Smooth muscle cell (in vitro differentiated cells): ENCODE results near the gene CD27. TPM values are rescaled to one million over a fixed set of nuclear protein-coding genes. Genes with fewer than 3 reads are reported as not detected.

ENCODE experiments used
- DNase-seq: peaks from one replicate; lab custom pipeline; 2025; ENCODE audit not compliant: unreplicated experiment; lab: John Stamatoyannopoulos, UW
- H2AFZ ChIP-seq: fragments of 200-600 bp; sonication (generic); 2 replicates; pipeline ENCODE4 v1.6.0; 2016; ENCODE audit warnings: antibody characterized with exemption, low read depth, mild to moderate bottlenecking
- H3F3A ChIP-seq: fragments of 200-600 bp; sonication (generic); 2 replicates; pipeline ENCODE4 v1.6.0; 2017; ENCODE audit warnings: antibody characterized with exemption, low read depth
- H3K27ac ChIP-seq: fragments of 200-600 bp; sonication (generic); 2 replicates; pipeline ENCODE4 v1.5.1; 2016; ENCODE audit warnings: low read depth, mild to moderate bottlenecking
- H3K27me3 ChIP-seq: fragments of 200-600 bp; sonication (generic); 2 replicates; pipeline ENCODE4 v1.6.1; 2016; ENCODE audit warnings: low read depth, mild to moderate bottlenecking
- H3K36me3 ChIP-seq: fragments of 200-600 bp; sonication (generic); 2 replicates; pipeline ENCODE4 v1.5.1; 2016; ENCODE audit warnings: low read depth
- H3K4me1 ChIP-seq: fragments of 200-600 bp; sonication (generic); 2 replicates; pipeline ENCODE4 v1.5.1; 2016; ENCODE audit warnings: low read depth
- H3K4me2 ChIP-seq: fragments of 200-600 bp; sonication (generic); 2 replicates; pipeline ENCODE4 v1.6.0; 2016; ENCODE audit warnings: mild to moderate bottlenecking
- H3K4me3 ChIP-seq: fragments of 200-600 bp; sonication (generic); 2 replicates; pipeline ENCODE4 v1.5.1; 2016; ENCODE audit warnings: mild to moderate bottlenecking
- H3K79me2 ChIP-seq: fragments of 200-600 bp; sonication (generic); 2 replicates; pipeline ENCODE4 v1.6.0; 2016; ENCODE audit warnings: low read depth, mild to moderate bottlenecking
- H3K9ac ChIP-seq: fragments of 200-600 bp; sonication (generic); 2 replicates; pipeline ENCODE4 v1.6.0; 2016; ENCODE audit warnings: low read depth
- H3K9me3 ChIP-seq: fragments of 200-600 bp; sonication (generic); replicated peaks from 2 replicates; pipeline ENCODE4 v1.5.1; 2016; ENCODE audit warnings: low read depth
- H4K20me1 ChIP-seq: fragments of 200-600 bp; sonication (generic); 2 replicates; pipeline ENCODE4 v1.6.0; 2016; ENCODE audit warnings: low read depth
- WGBS: methylation state at CpG from one replicate; pipeline ENCODE4 v1.1.7; 2016; ENCODE audit warnings: low lambda C conversion rate; 5-methylcytosine and 5-hydroxymethylcytosine counted together
- polyA plus RNA-seq: library from polyadenylated mRNA; unstranded; fragments of >200 nt; fragmentation: Nextera tagmentation; extraction: Ambion mirVana; gene quantifications from 2 replicates; pipeline ENCODE4 v1.2.1, GENCODE V29; 2016
- total RNA-seq: library from RNA; depleted of rRNA; stranded (reverse); fragments of >200 nt; gene quantifications from 2 replicates; pipeline ENCODE4 v1.2.3, GENCODE V29; 2014
- TF ChIP-seq, protein P1 (sequence below): fragments of 200-600 bp; sonication (generic); IDR thresholded peaks from 2 replicates; pipeline ENCODE4 v1.5.1; 2017; ENCODE audit warnings: borderline replicate concordance, mild to moderate bottlenecking, antibody characterized with exemption; ENCODE audit not compliant: insufficient read depth, poor library complexity, severe bottlenecking

The CD27 gene
- total RNA-seq (not detected in 2 replicates), polyA plus RNA-seq (not detected in 2 replicates)

DNA sequence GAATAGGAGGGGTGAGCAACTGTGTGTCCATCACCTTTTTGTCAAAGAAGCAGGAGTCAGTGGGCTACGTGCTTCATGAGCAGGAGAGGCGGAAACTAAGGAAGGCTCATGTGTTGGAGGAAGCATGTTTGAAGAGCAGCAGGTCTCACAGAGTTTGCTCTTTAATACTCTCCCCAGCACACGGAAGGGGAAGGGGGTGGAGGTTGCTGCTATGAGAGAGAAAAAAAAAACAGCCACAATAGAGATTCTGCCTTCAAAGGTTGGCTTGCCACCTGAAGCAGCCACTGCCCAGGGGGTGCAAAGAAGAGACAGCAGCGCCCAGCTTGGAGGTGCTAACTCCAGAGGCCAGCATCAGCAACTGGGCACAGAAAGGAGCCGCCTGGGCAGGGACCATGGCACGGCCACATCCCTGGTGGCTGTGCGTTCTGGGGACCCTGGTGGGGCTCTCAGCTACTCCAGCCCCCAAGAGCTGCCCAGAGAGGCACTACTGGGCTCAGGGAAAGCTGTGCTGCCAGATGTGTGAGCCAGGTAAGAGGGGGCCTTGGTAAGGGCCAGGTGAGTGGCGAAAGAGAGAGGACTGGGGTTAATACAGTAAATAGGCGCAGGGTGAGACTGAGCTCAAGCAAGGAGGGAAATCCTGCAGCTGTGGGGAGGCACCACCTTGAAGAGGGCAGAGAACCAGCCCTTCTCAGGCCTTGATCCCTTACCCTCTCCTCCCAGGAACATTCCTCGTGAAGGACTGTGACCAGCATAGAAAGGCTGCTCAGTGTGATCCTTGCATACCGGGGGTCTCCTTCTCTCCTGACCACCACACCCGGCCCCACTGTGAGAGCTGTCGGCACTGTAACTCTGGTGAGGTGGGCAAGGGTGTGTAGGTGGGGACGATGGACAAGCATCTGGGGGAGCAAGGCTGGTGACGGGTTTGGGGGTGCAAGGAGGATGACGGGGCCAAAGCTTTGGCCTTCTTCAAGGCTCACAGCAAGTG, at the start of gene CD27:
Gene CD27, plus strand, starts transcription at position 252 of the 985 bp plus-strand sequence. Its CDS starts 141 bp downstream, at position 393.
- TF ChIP-seq, protein P1, sequence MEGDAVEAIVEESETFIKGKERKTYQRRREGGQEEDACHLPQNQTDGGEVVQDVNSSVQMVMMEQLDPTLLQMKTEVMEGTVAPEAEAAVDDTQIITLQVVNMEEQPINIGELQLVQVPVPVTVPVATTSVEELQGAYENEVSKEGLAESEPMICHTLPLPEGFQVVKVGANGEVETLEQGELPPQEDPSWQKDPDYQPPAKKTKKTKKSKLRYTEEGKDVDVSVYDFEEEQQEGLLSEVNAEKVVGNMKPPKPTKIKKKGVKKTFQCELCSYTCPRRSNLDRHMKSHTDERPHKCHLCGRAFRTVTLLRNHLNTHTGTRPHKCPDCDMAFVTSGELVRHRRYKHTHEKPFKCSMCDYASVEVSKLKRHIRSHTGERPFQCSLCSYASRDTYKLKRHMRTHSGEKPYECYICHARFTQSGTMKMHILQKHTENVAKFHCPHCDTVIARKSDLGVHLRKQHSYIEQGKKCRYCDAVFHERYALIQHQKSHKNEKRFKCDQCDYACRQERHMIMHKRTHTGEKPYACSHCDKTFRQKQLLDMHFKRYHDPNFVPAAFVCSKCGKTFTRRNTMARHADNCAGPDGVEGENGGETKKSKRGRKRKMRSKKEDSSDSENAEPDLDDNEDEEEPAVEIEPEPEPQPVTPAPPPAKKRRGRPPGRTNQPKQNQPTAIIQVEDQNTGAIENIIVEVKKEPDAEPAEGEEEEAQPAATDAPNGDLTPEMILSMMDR: no peak
- no peaks in the 10 kb centered on the region for H4K20me1 ChIP-seq
- no peaks in the 10 kb centered on the region for H3K27me3 ChIP-seq
- H3K9ac ChIP-seq: no peak within 1 kb of the TSS
- no peaks in the 10 kb centered on the region for H3K9me3 ChIP-seq
- H3K27ac ChIP-seq: no peak within 1 kb of the TSS
- H3K4me3 ChIP-seq: no peak within 1 kb of the TSS
- peaks cover 3% of the 10 kb centered on the region for H3K4me1 ChIP-seq
- H3K79me2 ChIP-seq: no peaks in the 10 kb centered on the region
- no peaks in the 10 kb centered on the region for H3F3A ChIP-seq
- no peak for DNase-seq
- no peak within 1 kb of the TSS for H3K4me2 ChIP-seq
- no peaks in the 10 kb centered on the region for H3K36me3 ChIP-seq
- 91% methylated on average over 16 of the region's 16 CpGs for WGBS
- H2AFZ ChIP-seq: no peak within 1 kb of the TSS

DNA sequence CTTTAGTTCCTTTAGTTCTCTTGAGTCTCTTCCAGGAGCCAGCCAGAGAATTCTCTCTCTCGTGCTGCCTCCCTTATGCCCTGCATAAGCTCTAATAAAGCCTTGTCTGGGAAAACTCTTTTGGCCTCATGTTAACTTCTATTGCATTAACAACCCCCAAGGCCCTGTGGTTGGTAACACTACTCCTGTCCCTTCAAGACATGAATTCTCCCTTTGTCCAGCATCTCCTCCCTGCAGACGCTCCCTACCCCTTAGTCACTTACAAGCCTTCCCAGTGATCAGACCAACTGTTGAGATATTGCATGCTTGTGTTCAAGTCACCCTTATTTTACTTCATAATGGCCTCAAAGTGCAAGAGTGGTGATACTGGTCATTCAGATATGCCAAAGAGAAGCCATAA, 48.7 kb upstream of the CD27 start:
- Histone ChIP-seq H3K4me2 (no peak overlapping the region), H2AFZ (no peak overlapping the region), H3K9me3 (no peaks in the 10 kb centered on the region), H3K79me2 (no peaks in the 10 kb centered on the region), H3K4me3 (no peak overlapping the region), H4K20me1 (no peaks in the 10 kb centered on the region), H3K4me1 (no peaks in the 10 kb centered on the region), H3K27me3 (no peaks in the 10 kb centered on the region), H3F3A (no peaks in the 10 kb centered on the region), H3K27ac (no peak overlapping the region), H3K36me3 (no peaks in the 10 kb centered on the region), H3K9ac (no peak overlapping the region)
- TF ChIP-seq, protein P1: no peak
- no peak for DNase-seq
- WGBS: 82% methylated on average over 2 of the region's 2 CpGs

DNA sequence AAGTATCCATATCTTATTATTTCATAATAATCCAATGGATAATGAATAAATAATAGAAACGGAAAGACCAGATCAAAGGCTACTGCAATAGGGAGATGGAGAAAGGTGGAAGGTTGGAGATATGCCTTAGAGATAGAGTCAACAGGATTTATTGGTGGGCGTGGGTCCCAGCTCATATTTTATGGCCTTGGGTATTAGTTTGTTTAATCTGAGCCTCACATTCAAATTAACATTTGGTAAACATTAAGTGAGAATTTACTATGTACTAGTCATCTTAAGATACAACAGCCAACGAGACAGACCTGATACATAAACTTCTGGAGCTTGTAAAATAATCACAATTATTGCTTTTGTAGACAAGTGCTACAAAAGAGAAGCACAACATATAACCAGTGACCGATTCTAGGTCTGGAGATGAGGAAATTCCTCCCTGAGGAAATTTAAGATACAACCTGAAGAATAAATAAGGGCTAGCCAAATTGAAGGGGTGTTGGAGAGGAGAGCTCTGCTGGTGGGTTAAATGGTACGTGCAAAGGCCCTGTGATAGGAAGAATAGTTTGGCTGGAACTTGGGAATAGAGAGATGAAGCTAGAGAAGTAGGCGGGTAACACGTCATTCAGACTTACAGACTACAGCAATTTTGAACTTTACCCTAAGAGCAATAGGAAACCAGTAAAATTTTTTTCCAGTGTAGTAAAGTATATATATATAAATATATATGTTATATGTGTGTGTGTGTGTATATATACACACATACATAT, 44.7 kb upstream of the CD27 start:
- no peak overlapping the region for H3K4me2 ChIP-seq
- H3K36me3 ChIP-seq: no peaks in the 10 kb centered on the region
- no peak overlapping the region for H2AFZ ChIP-seq
- no peak overlapping the region for H3K4me3 ChIP-seq
- H3K79me2 ChIP-seq: no peaks in the 10 kb centered on the region
- TF ChIP-seq, protein P1: no peak
- H3K27ac ChIP-seq: no peak overlapping the region
- H3F3A ChIP-seq: no peaks in the 10 kb centered on the region
- H3K9ac ChIP-seq: no peak overlapping the region
- no peaks in the 10 kb centered on the region for H3K4me1 ChIP-seq
- H3K27me3 ChIP-seq: no peaks in the 10 kb centered on the region
- DNase-seq: no peak
- 89% methylated on average over 7 of the region's 7 CpGs for WGBS
- H4K20me1 ChIP-seq: no peaks in the 10 kb centered on the region
- H3K9me3 ChIP-seq: no peaks in the 10 kb centered on the region
